PC-3 (cell line): ENCODE results near the gene YWHAQ.

ENCODE experiments used
- EZH2 ChIP-seq: fragments of 300-600 bp; sonication (generic); IDR thresholded peaks from one replicate; pipeline ENCODE4 v1.6.1; 2017; ENCODE audit warnings: antibody characterized with exemption, mild to moderate bottlenecking, low read length; ENCODE audit not compliant: unreplicated experiment
- EZH2phosphoT487 ChIP-seq: fragments of 300-600 bp; sonication (generic); IDR thresholded peaks from 2 replicates; pipeline ENCODE4 v1.6.1; 2018; ENCODE audit warnings: mild to moderate bottlenecking, antibody characterized with exemption, low read length, borderline replicate concordance
- TF ChIP-seq, protein P1 (sequence below): fragments of 300-600 bp; sonication (generic); conservative IDR thresholded peaks from 2 replicates; pipeline ENCODE4 v1.5.1; 2017; ENCODE audit warnings: antibody characterized with exemption, low read depth, mild to moderate bottlenecking, low read length

DNA sequence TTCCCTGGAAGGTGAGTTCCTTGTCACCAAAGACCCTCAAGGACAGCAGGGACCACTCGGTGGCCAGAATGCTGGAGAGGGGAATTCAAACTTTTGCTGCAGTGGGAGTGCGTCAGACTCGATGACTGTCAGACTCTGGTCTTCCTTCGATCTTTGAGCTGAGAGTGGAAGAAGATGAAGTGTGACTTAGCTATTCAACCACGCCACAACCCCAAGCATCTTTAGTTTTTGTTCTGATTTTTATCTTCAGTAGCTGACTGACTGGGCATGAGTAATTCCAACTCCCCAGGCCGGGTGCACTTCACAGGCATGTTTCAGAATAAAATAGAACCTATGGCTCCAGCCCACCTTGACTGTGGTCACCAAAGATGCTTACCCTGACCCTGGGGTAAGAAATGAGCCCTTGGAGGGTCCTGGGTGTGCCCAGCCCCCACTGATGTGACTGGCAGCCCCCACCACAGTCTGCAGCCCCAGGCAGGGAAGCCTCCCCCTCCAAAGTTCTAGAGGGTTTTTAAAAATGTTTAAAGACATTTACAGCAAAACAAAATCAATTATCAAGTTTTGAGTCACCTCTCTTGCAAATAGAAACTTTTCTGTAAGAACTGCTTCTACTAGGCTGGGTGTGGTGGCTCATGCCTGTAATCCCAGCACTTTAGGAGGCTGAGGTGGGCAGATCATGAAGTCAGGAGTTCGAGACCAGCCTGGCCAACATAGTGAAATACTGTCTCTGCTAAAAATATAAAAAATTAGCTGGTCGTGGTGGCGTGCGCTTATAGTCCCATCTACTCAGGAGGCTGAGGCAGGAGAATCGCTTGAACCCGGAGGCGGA, 24.9 kb upstream of the YWHAQ start:
- TF ChIP-seq EZH2phosphoT487 (no peak), EZH2 (no peak)
- TF ChIP-seq, protein P1, sequence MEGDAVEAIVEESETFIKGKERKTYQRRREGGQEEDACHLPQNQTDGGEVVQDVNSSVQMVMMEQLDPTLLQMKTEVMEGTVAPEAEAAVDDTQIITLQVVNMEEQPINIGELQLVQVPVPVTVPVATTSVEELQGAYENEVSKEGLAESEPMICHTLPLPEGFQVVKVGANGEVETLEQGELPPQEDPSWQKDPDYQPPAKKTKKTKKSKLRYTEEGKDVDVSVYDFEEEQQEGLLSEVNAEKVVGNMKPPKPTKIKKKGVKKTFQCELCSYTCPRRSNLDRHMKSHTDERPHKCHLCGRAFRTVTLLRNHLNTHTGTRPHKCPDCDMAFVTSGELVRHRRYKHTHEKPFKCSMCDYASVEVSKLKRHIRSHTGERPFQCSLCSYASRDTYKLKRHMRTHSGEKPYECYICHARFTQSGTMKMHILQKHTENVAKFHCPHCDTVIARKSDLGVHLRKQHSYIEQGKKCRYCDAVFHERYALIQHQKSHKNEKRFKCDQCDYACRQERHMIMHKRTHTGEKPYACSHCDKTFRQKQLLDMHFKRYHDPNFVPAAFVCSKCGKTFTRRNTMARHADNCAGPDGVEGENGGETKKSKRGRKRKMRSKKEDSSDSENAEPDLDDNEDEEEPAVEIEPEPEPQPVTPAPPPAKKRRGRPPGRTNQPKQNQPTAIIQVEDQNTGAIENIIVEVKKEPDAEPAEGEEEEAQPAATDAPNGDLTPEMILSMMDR, result no peak
